GM21360 (cell line): Measurements from ENCODE around the gene GAGE12G.
"Not testable (repeated sequence)": the region's sequence is repeated elsewhere in the genome, so short reads cannot be mapped to it uniquely, and the experiment has no call there.

Source experiments
- ATAC-seq: cut with Tn5 transposase; IDR thresholded peaks from one replicate; pipeline ENCODE4 v1.9.1; 2021; ENCODE audit warnings: mild to moderate bottlenecking, moderate library complexity; ENCODE audit not compliant: unreplicated experiment

The GAGE12G gene

GRCh38 chrX:49570100-49570499 is at the start of gene GAGE12G:
TSS of gene GAGE12G (plus strand) at chrX:49570400. CDS start at chrX:49571555, 1,155 bp downstream.
- ATAC-seq = not testable (repeated sequence)

DNA sequence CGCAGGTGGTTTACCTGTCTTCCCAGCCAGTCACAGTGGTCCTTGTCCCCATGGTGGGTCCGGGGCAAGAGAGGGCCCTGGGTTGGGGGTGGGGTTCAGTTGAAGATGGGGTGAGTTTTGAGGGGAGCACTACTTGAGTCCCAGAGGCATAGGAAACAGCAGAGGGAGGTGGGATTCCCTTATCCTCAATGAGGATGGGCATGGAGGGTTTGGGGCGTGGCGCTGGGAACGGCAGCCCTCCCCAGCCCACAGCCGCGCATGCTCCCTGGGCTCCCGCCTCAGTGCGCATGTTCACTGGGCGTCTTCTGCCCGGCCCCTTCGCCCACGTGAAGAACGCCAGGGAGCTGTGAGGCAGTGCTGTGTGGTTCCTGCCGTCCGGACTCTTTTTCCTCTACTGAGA is 38.3 kb upstream of the GAGE12G start, which contains the start of gene GAGE12C:
TSS of gene GAGE12C (plus strand) at position 301 of the 400 bp plus-strand sequence. CDS start 1,155 bp downstream, outside the sequence.
- not testable (repeated sequence) for ATAC-seq

GRCh38 chrX:49541433-49541832 is 28.8 kb upstream of the GAGE12G start, which contains the start of gene GAGE12D:
TSS of gene GAGE12D (plus strand) at chrX:49541733. CDS start at chrX:49542888, 1,155 bp downstream.
- ATAC-seq = not testable (repeated sequence)

GRCh38 chrX:49550989-49551388 is 19.2 kb upstream of the GAGE12G start, which contains the start of gene GAGE12E:
TSS of gene GAGE12E (plus strand) at chrX:49551289. CDS start at chrX:49552444, 1,155 bp downstream.
- not testable (repeated sequence) for ATAC-seq

- ATAC-seq = not testable (repeated sequence)
Observed at GRCh38 chrX:49560542-49560941, 9.7 kb upstream of the GAGE12G start, which contains the start of gene GAGE12F. TSS of gene GAGE12F (plus strand) at chrX:49560842. CDS start at chrX:49561997, 1,155 bp downstream.

DNA sequence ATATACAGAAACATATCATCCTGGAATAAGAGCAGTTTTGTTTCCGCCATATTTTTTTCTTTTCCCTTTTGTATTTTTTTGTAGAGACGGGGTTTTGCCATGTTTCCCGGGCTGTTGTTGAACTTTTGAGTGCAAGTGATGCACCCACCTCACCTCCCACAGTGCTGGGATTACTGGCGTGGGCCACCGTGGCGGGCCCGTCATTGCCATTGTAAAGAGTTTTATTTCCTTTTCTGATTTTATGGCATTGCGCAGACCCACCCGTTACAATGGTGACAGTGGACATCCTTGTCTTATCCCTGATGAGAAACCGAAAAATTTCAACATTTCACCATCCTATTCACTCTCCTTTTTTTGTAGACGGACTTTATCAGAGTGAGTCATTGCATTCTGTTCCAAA is 1.5 kb upstream of the GAGE12G start:
- not testable (repeated sequence) for ATAC-seq

DNA sequence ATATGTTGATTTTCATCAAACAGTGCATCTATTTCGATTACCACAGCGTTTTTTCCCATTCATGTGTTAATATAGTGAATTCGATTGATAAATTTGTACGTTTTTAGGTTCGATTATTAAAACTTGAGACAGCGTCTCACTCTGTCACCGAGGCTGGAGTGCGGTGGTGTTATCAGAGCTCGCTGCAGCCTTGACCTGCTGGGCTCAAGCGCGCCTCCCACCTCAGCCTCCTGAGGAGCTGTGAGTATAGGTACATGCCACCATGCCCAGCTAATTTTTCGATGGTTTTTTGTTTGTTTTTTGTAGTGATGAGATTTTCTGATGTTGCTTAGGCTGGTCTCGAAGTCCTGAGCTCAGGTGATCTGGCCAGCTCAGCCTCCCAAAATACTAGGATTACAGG is 1.0 kb upstream of the GAGE12G start:
- ATAC-seq = not testable (repeated sequence)

DNA sequence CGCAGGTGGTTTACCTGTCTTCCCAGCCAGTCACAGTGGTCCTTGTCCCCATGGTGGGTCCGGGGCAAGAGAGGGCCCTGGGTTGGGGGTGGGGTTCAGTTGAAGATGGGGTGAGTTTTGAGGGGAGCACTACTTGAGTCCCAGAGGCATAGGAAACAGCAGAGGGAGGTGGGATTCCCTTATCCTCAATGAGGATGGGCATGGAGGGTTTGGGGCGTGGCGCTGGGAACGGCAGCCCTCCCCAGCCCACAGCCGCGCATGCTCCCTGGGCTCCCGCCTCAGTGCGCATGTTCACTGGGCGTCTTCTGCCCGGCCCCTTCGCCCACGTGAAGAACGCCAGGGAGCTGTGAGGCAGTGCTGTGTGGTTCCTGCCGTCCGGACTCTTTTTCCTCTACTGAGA is 9.4 kb downstream of the GAGE12G start, which contains the start of gene GAGE12H:
TSS of gene GAGE12H (plus strand) at position 301 of the 400 bp plus-strand sequence. CDS start 1,155 bp downstream, outside the sequence.
- not testable (repeated sequence) for ATAC-seq

- ATAC-seq = not testable (repeated sequence)
Observed at GRCh38 chrX:49589196-49589595, 19.0 kb downstream of the GAGE12G start, which contains the start of gene GAGE2A. TSS of gene GAGE2A (plus strand) at chrX:49589496. CDS start at chrX:49590651, 1,155 bp downstream.

GRCh38 chrX:49589769-49590478 is 19.7 kb downstream of the GAGE12G start:
- ATAC-seq = not testable (repeated sequence)

DNA sequence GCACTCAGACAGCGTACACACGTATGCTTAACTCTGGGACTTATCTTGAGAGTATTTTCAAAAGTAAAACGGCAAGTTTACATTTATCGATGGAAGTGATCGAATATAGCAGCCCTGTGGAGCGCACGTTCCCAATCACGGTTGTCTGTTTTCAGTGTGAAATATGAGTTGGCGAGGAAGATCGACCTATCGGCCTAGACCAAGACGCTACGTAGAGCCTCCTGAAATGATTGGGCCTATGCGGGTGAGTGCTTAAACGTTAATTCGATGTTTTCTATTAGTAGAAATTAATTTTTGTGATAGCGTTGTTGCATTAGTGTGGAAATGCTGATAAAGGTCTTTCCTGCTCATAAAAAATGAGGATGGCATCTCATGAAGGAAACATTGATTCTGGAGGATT is 20.3 kb downstream of the GAGE12G start:
- not testable (repeated sequence) for ATAC-seq

GRCh38 chrX:49598720-49599119 is 28.5 kb downstream of the GAGE12G start, which contains the start of gene GAGE1:
TSS of gene GAGE1 (plus strand) at chrX:49599020. CDS start at chrX:49600175, 1,155 bp downstream.
- not testable (repeated sequence) for ATAC-seq

GRCh38 chrX:49610718-49611310 is 40.6 kb downstream of the GAGE12G start:
- no peak for ATAC-seq

DNA sequence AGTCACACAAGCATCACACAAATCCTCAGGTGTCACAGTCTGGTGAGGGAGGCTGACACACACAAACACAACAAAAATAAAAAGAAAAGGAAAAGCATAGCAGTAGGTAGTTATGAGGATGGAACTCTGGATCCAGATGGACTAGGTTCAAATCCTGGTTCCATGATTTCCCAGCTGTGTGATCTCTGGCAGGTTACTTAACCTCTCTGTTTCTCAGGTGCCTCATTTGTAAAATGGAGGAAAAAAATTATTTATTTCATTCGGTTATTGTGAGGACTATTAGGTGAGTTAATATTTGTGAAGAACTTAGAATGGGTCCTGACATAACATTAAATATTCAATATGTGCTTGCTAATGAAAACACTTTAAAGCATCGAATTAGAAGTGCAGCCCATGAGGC is 48.4 kb downstream of the GAGE12G start:
- ATAC-seq = no peak
